ENCODE measurements around the gene PLIN5.

DNA sequence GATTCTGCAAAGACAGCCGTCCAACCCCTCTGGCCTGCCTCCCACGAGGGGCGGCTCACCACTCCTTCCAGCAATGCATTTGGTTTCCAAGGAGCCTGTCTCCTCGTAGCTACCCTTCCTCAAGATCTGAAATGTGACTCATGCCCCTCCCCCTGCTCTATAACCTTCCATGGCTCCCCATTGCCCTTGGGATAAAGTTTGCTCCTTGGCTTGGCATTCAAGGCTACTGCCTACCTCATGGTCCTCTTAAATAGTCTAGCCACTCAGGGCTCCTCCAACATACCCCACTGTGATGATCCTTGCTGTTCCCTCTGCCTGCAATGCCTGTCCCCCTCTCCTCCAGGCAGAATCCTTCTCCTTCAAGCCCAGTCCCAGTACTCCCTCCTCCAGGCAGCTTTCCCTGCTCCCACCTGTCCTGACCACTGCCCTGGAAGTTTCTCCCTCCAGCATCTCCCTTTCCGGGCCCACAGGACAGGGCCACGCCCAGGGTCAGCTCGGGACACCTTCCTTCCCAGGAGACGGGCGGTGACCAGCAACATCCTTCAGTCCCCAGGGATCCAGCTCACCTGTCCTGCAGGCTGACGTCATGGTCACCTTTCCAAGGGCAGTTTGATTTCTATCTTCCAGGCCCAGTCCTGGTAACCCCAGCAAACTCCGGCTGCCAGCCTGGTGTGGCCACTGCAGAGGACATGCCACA lies 43.7 kb upstream of the PLIN5 start:
- TF ChIP-seq, protein P1, sequence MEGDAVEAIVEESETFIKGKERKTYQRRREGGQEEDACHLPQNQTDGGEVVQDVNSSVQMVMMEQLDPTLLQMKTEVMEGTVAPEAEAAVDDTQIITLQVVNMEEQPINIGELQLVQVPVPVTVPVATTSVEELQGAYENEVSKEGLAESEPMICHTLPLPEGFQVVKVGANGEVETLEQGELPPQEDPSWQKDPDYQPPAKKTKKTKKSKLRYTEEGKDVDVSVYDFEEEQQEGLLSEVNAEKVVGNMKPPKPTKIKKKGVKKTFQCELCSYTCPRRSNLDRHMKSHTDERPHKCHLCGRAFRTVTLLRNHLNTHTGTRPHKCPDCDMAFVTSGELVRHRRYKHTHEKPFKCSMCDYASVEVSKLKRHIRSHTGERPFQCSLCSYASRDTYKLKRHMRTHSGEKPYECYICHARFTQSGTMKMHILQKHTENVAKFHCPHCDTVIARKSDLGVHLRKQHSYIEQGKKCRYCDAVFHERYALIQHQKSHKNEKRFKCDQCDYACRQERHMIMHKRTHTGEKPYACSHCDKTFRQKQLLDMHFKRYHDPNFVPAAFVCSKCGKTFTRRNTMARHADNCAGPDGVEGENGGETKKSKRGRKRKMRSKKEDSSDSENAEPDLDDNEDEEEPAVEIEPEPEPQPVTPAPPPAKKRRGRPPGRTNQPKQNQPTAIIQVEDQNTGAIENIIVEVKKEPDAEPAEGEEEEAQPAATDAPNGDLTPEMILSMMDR (IDR thresholded peaks at IDR 0.05 in 2 of 3, conservative IDR thresholded peaks at IDR 0.05 in 1 of 3; ENCODE audit: control insufficient read depth in 2 of 3, extremely low read depth in 1 of 3, insufficient read depth in 1 of 3, low read depth in 3 of 3, low read length in 3 of 3), result no peak
- TF ChIP-seq POLR2AphosphoS5 (IDR thresholded peaks at IDR 0.05; ENCODE audit: low read length), result no peak
- TF ChIP-seq RFX5 (IDR thresholded peaks at IDR 0.05; ENCODE audit: low read depth, low read length), result no peak
- TF ChIP-seq EZH2 (IDR thresholded peaks at IDR 0.05; ENCODE audit: borderline replicate concordance, control insufficient read depth, low read depth, low read length), result no peak
- TF ChIP-seq, protein P2, sequence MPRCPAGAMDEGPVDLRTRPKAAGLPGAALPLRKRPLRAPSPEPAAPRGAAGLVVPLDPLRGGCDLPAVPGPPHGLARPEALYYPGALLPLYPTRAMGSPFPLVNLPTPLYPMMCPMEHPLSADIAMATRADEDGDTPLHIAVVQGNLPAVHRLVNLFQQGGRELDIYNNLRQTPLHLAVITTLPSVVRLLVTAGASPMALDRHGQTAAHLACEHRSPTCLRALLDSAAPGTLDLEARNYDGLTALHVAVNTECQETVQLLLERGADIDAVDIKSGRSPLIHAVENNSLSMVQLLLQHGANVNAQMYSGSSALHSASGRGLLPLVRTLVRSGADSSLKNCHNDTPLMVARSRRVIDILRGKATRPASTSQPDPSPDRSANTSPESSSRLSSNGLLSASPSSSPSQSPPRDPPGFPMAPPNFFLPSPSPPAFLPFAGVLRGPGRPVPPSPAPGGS (IDR thresholded peaks at IDR 0.05; ENCODE audit: borderline replicate concordance, insufficient read depth, low read depth, low read length, poor library complexity, severe bottlenecking), result no peak
- no peak for TF ChIP-seq FOXM1 (IDR thresholded peaks at IDR 0.05; ENCODE audit: low read depth, low read length)
- no peak for TF ChIP-seq NR2C2 (IDR thresholded peaks at IDR 0.05; ENCODE audit: borderline replicate concordance, control insufficient read depth, insufficient read length, low read depth)
- TF ChIP-seq MTA3 (IDR thresholded peaks at IDR 0.05; ENCODE audit: borderline replicate concordance, low read length), result no peak
